Trophoblast cell (in vitro differentiated cells and primary cell): ENCODE data around the gene TFB2M.
"Not testable (repeated sequence)": the region's sequence is repeated elsewhere in the genome, so short reads cannot be mapped to it uniquely, and the experiment has no call there.

Experiments used
- DNase-seq, 2 donors: peaks; one replicate each; pipeline ENCODE4 v3.0.0-alpha.2; 2016
- H2AFZ ChIP-seq: 2 replicates; pipeline ENCODE4 v1.6.1; 2013; ENCODE audit warnings: low read length, moderate library complexity, mild to moderate bottlenecking; ENCODE audit not compliant: insufficient read depth, poor library complexity
- H2AK5ac ChIP-seq: 2 replicates; pipeline ENCODE4 v1.6.1; 2013; ENCODE audit warnings: mild to moderate bottlenecking, low read length
- H2BK120ac ChIP-seq: 2 replicates; pipeline ENCODE4 v1.6.1; 2013; ENCODE audit warnings: low read length, mild to moderate bottlenecking, moderate library complexity; ENCODE audit not compliant: insufficient read depth, poor library complexity
- H2BK12ac ChIP-seq: 2 replicates; pipeline ENCODE4 v1.6.1; 2013; ENCODE audit warnings: mild to moderate bottlenecking, low read length, moderate library complexity
- H2BK5ac ChIP-seq: 2 replicates; pipeline ENCODE4 v1.6.1; 2013; ENCODE audit warnings: low read length, low read depth, moderate library complexity, mild to moderate bottlenecking; ENCODE audit not compliant: poor library complexity
- H3K14ac ChIP-seq: 2 replicates; pipeline ENCODE4 v1.6.1; 2013; ENCODE audit warnings: mild to moderate bottlenecking, low read length
- H3K18ac ChIP-seq: 2 replicates; pipeline ENCODE4 v1.6.1; 2013; ENCODE audit warnings: mild to moderate bottlenecking, low read length
- H3K23ac ChIP-seq: 2 replicates; pipeline ENCODE4 v1.6.1; 2013; ENCODE audit warnings: low read length
- H3K27ac ChIP-seq: 2 replicates; pipeline ENCODE4 v1.5.1; 2013; ENCODE audit warnings: low read depth, mild to moderate bottlenecking, inconsistent platforms, low read length, moderate library complexity
- H3K27me3 ChIP-seq: 2 replicates; pipeline ENCODE4 v1.6.1; 2013; ENCODE audit warnings: inconsistent platforms, mild to moderate bottlenecking, low read length, moderate library complexity; ENCODE audit not compliant: insufficient read depth
- H3K36me3 ChIP-seq, 2 experiments: 1 replicate in 1 of 2; 2 replicates in 1 of 2; pipeline ENCODE4 v1.6.1; 2013; ENCODE audit warnings: low read length in 2 of 2, mild to moderate bottlenecking in 2 of 2, moderate library complexity in 1 of 2; ENCODE audit not compliant: insufficient read depth in 2 of 2, control insufficient read depth in 1 of 2
- H3K4ac ChIP-seq: 2 replicates; pipeline ENCODE4 v1.6.1; 2013; ENCODE audit warnings: low read depth, mild to moderate bottlenecking, low read length, moderate library complexity
- H3K4me1 ChIP-seq, 2 experiments: 1 replicate in 1 of 2; 2 replicates in 1 of 2; pipeline ENCODE4 v1.6.1; 2013; ENCODE audit warnings: low read length in 2 of 2, mild to moderate bottlenecking in 2 of 2, moderate library complexity in 1 of 2; ENCODE audit not compliant: insufficient read depth in 2 of 2, control insufficient read depth in 1 of 2
- H3K4me2 ChIP-seq: 2 replicates; pipeline ENCODE4 v1.6.1; 2013; ENCODE audit warnings: inconsistent platforms, mild to moderate bottlenecking, low read length, moderate library complexity
- H3K4me3 ChIP-seq: 2 replicates; pipeline ENCODE4 v1.5.1; 2013; ENCODE audit warnings: mild to moderate bottlenecking, low read depth, low read length, inconsistent platforms
- H3K79me1 ChIP-seq: one replicate; pipeline ENCODE4 v1.6.1; 2013; ENCODE audit warnings: low read length
- H3K79me2 ChIP-seq: 2 replicates; pipeline ENCODE4 v1.6.1; 2013; ENCODE audit warnings: low read length, mild to moderate bottlenecking; ENCODE audit not compliant: control insufficient read depth, insufficient read depth, poor library complexity
- H3K9ac ChIP-seq: 2 replicates; pipeline ENCODE4 v1.6.1; 2013; ENCODE audit warnings: mild to moderate bottlenecking, low read length
- H3K9me3 ChIP-seq: 2 replicates; pipeline ENCODE4 v1.6.1; 2013; ENCODE audit warnings: low read depth, mild to moderate bottlenecking, control low read depth, inconsistent platforms, low read length; ENCODE audit not compliant: insufficient read depth
- H4K12ac ChIP-seq: 2 replicates; pipeline ENCODE4 v1.6.1; 2013; ENCODE audit warnings: low read depth, mild to moderate bottlenecking, low read length, moderate library complexity
- H4K8ac ChIP-seq: 2 replicates; pipeline ENCODE4 v1.6.1; 2013; ENCODE audit warnings: low read depth, mild to moderate bottlenecking, low read length, moderate library complexity
- H4K91ac ChIP-seq: one replicate; pipeline ENCODE4 v1.6.1; 2013; ENCODE audit warnings: low read depth, mild to moderate bottlenecking, low read length, moderate library complexity
- WGBS: extraction: QIAGEN DNeasy Blood & Tissue Kit; methylation state at CpG from one replicate; pipeline ENCODE4 v1.1.7; 2013; ENCODE audit warnings: missing lambda C conversion rate; ENCODE audit not compliant: insufficient read length, insufficient coverage; ENCODE audit errors: extremely low coverage; 5-methylcytosine and 5-hydroxymethylcytosine counted together

Gene TFB2M

GRCh38 chr1:246560833-246561232, 5.2 kb downstream of the TFB2M start:
- not testable (repeated sequence) for H3K9ac ChIP-seq, H3K18ac ChIP-seq, H3K4me1 ChIP-seq, H3K79me2 ChIP-seq, H3K4me3 ChIP-seq, H4K91ac ChIP-seq, H3K27ac ChIP-seq, H3K14ac ChIP-seq, H2BK12ac ChIP-seq, H3K4ac ChIP-seq, H2AFZ ChIP-seq, H3K23ac ChIP-seq, H4K12ac ChIP-seq, H3K4me2 ChIP-seq, H3K9me3 ChIP-seq, H3K27me3 ChIP-seq, H2BK120ac ChIP-seq, H4K8ac ChIP-seq, H2AK5ac ChIP-seq, H3K79me1 ChIP-seq, H2BK5ac ChIP-seq
- peak in 1 of 2 donors; percentile 8 for DNase-seq
- H3K36me3 ChIP-seq = peaks cover 5 to 19% of the 10 kb centered on the region in 2 experiments
- no CpG with 5 or more reads among the region's 10 CpGs for WGBS

GRCh38 chr1:246559310-246559709, 6.8 kb downstream of the TFB2M start:
- Histone ChIP-seq H3K79me2 (no peaks in the 10 kb centered on the region), H2BK12ac (no peak overlapping the region), H2AK5ac (no peak overlapping the region), H4K12ac (no peak overlapping the region), H3K18ac (no peak overlapping the region), H3K14ac (no peak overlapping the region), H3K36me3 (peaks cover 9 to 24% of the 10 kb centered on the region in 2 experiments), H3K9me3 (no peaks in the 10 kb centered on the region), H3K4ac (no peak overlapping the region), H2AFZ (no peak overlapping the region), H3K27me3 (no peaks in the 10 kb centered on the region), H3K4me1 (no peaks in the 10 kb centered on the region), H3K23ac (no peak overlapping the region), H3K27ac (no peak overlapping the region), H3K4me3 (no peak overlapping the region), H2BK120ac (no peak overlapping the region), H3K79me1 (no peaks in the 10 kb centered on the region), H4K91ac (no peak overlapping the region), H3K4me2 (no peak overlapping the region), H4K8ac (no peak overlapping the region), H2BK5ac (no peak overlapping the region), H3K9ac (no peak overlapping the region)
- no peak for DNase-seq
- no CpG with 5 or more reads among the region's 4 CpGs for WGBS

GRCh38 chr1:246558041-246558440, 8.0 kb downstream of the TFB2M start:
- Histone ChIP-seq H4K12ac (no peak overlapping the region), H3K4me2 (no peak overlapping the region), H3K23ac (no peak overlapping the region), H3K4me3 (no peak overlapping the region), H3K27me3 (no peaks in the 10 kb centered on the region), H2AK5ac (no peak overlapping the region), H4K91ac (no peak overlapping the region), H2BK5ac (no peak overlapping the region), H2BK120ac (no peak overlapping the region), H4K8ac (no peak overlapping the region), H3K14ac (no peak overlapping the region), H3K79me1 (no peaks in the 10 kb centered on the region), H2BK12ac (no peak overlapping the region), H3K36me3 (peaks cover 12 to 26% of the 10 kb centered on the region in 2 experiments), H3K79me2 (no peaks in the 10 kb centered on the region), H3K27ac (no peak overlapping the region), H3K9me3 (no peaks in the 10 kb centered on the region), H3K18ac (no peak overlapping the region), H3K9ac (no peak overlapping the region), H3K4ac (no peak overlapping the region), H3K4me1 (no peaks in the 10 kb centered on the region), H2AFZ (no peak overlapping the region)
- no peak for DNase-seq
- no CpG with 5 or more reads among the region's 2 CpGs for whole genome bisulfite sequencing

GRCh38 chr1:246554201-246554600, 11.9 kb downstream of the TFB2M start:
- no peak overlapping the region for H2AFZ ChIP-seq
- peaks cover 0 to 1% of the 10 kb centered on the region in 2 experiments for H3K4me1 ChIP-seq
- H3K9ac ChIP-seq = no peak overlapping the region
- H2AK5ac ChIP-seq = no peak overlapping the region
- H3K23ac ChIP-seq = no peak overlapping the region
- no peak overlapping the region for H3K27ac ChIP-seq
- H4K12ac ChIP-seq = no peak overlapping the region
- H3K27me3 ChIP-seq = no peaks in the 10 kb centered on the region
- peaks cover 22 to 28% of the 10 kb centered on the region in 2 experiments for H3K36me3 ChIP-seq
- H3K79me1 ChIP-seq = no peaks in the 10 kb centered on the region
- no peak overlapping the region for H2BK5ac ChIP-seq
- no CpG with 5 or more reads among the region's 16 CpGs for WGBS
- no peak for DNase-seq
- no peak overlapping the region for H3K4ac ChIP-seq
- H3K18ac ChIP-seq = no peak overlapping the region
- no peaks in the 10 kb centered on the region for H3K79me2 ChIP-seq
- H3K9me3 ChIP-seq = no peaks in the 10 kb centered on the region
- H2BK12ac ChIP-seq = no peak overlapping the region
- no peak overlapping the region for H4K8ac ChIP-seq
- no peak overlapping the region for H3K14ac ChIP-seq
- no peak overlapping the region for H3K4me3 ChIP-seq
- H3K4me2 ChIP-seq = no peak overlapping the region
- no peak overlapping the region for H2BK120ac ChIP-seq
- no peak overlapping the region for H4K91ac ChIP-seq
